Ishikawa (cell line): Measurements from ENCODE around the gene MAP3K5.

Experiments used
- CEBPB ChIP-seq: IDR thresholded peaks from 2 replicates; pipeline ENCODE4 v1.6.1; 2012
- CREB1 ChIP-seq: IDR thresholded peaks from 2 replicates; pipeline ENCODE4 v1.6.1; 2012; ENCODE audit warnings: low read depth
- NFIC ChIP-seq: IDR thresholded peaks from 2 replicates; pipeline ENCODE4 v1.6.1; 2012
- RAD21 ChIP-seq: IDR thresholded peaks from 2 replicates; pipeline ENCODE4 v1.6.1; 2012; ENCODE audit warnings: low read depth
- TAF1 ChIP-seq: IDR thresholded peaks from 2 replicates; pipeline ENCODE4 v1.6.1; 2012; ENCODE audit warnings: low read depth, mild to moderate bottlenecking
- ZBTB7A ChIP-seq: IDR thresholded peaks from 2 replicates; pipeline ENCODE4 v1.6.1; 2012; ENCODE audit warnings: low read depth
- TF ChIP-seq, protein P1 (sequence below): IDR thresholded peaks from 2 replicates; pipeline ENCODE4 v1.6.1; 2012
- TF ChIP-seq, protein P2 (sequence below): IDR thresholded peaks from 2 replicates; pipeline ENCODE4 v1.6.1; 2012

DNA sequence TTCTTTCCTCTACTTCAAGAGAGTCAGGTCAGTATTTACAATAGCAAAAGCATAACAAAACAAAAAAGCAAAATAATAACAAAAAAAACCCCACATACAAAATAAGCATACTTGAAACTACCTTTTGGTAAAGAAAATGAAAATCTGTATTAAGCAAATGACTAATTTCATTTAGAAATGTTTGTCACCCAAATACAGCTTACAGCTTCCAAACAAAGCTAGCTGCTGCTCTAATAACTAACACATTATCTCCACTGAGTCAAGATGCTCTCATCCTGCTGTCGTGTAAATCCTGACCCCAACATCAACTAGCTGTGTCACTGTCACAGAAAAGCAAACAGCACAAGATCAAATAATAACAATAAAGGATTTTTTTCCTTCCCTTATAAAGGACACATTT, 263.8 kb downstream of the MAP3K5 start:
- TF ChIP-seq, protein P1, sequence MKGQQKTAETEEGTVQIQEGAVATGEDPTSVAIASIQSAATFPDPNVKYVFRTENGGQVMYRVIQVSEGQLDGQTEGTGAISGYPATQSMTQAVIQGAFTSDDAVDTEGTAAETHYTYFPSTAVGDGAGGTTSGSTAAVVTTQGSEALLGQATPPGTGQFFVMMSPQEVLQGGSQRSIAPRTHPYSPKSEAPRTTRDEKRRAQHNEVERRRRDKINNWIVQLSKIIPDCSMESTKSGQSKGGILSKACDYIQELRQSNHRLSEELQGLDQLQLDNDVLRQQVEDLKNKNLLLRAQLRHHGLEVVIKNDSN, result no peak
- TF ChIP-seq CREB1 (no peak), ZBTB7A (no peak), CEBPB (no peak), TAF1 (no peak), NFIC (no peak), RAD21 (no peak)
- TF ChIP-seq, protein P2, sequence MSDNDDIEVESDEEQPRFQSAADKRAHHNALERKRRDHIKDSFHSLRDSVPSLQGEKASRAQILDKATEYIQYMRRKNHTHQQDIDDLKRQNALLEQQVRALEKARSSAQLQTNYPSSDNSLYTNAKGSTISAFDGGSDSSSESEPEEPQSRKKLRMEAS, result no peak
